ENCODE data around the gene LRRC61. TPM values are rescaled to one million over a fixed set of nuclear protein-coding genes. Genes with fewer than 3 reads are reported as not detected.

The LRRC61 gene
- total and polyA plus RNA-seq, 2 of the 13 experiments (the other 11 are each of a cell fraction or from before 2014, with no cell fraction given), result 33.0 to 34.8 TPM

DNA sequence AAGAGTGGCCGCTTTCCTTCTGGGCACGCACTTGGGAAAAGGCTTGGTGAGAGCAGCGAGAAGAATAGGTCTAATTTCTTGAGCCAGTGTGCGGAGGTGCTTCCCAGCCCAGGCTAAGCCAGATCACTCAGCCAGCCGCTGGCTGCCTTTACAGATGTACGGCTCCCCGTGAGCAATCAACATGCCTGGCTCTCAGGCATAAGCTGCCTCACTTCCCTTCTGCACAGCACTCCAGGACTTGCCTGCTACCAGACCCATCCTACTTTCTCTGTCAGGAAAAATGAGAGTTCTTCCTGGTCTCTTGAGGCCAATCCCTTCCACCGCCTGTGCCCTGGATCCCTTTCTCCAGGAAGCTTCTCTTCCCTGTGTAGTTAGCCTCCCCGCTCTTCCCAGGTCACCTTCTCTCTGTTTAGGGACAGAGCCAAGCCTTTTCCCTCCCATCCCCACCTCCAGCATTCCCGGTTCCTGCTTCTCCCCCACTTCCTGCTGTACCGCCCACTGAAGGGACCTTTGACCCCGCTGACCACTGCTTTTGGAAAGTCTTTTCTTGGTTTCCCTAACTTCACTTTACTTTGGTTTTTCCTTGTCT lies 1.3 kb downstream of the LRRC61 start (continued):
- no peak for TF ChIP-seq U2AF2 (IDR thresholded peaks at IDR 0.05; ENCODE audit: low read depth, low read length)
- TF ChIP-seq FOXK1 (CRISPR knock-in tag; IDR thresholded peaks at IDR 0.05; ENCODE audit: borderline replicate concordance, low read depth), result no peak
- no peak for TF ChIP-seq CHD4 (IDR thresholded peaks at IDR 0.05; ENCODE audit: borderline replicate concordance, low read length)
- no peak for TF ChIP-seq ZNF720 (CRISPR knock-in tag; IDR thresholded peaks at IDR 0.05)
- no peak for TF ChIP-seq GTF3A (CRISPR knock-in tag; conservative IDR thresholded peaks at IDR 0.05)
- no peak for TF ChIP-seq MYNN (CRISPR knock-in tag; IDR thresholded peaks at IDR 0.05; ENCODE audit: low read depth)
- TF ChIP-seq CCDC6 (CRISPR knock-in tag; IDR thresholded peaks at IDR 0.05), result no peak
- no peak for TF ChIP-seq MED8 (CRISPR knock-in tag; IDR thresholded peaks at IDR 0.05; ENCODE audit: insufficient replicate concordance)
- TF ChIP-seq RFXAP (CRISPR knock-in tag; IDR thresholded peaks at IDR 0.05; ENCODE audit: borderline replicate concordance), result 0 out of 2 replicates have a peak, but pooled peaks have one; percentile 24
- no peak for TF ChIP-seq ATF7 (IDR thresholded peaks at IDR 0.05)
- TF ChIP-seq ATF7 (CRISPR knock-in tag; IDR thresholded peaks at IDR 0.05), result no peak
- TF ChIP-seq ZBTB7A (CRISPR knock-in tag; IDR thresholded peaks at IDR 0.05), result peak; percentile 21; the same call in 1 of the 2 replicates
- no peak for TF ChIP-seq TOE1 (CRISPR knock-in tag; IDR thresholded peaks at IDR 0.05)
- TF ChIP-seq ZNF552 (CRISPR knock-in tag; IDR thresholded peaks at IDR 0.05; ENCODE audit: borderline replicate concordance), result no peak
- TF ChIP-seq ELF4 (CRISPR knock-in tag; IDR thresholded peaks at IDR 0.05; ENCODE audit: borderline replicate concordance), result no peak
- TF ChIP-seq MTA1 (CRISPR knock-in tag; IDR thresholded peaks at IDR 0.05; ENCODE audit: borderline replicate concordance), result no peak
- no peak for TF ChIP-seq ZNF816 (CRISPR knock-in tag; IDR thresholded peaks at IDR 0.05; ENCODE audit: borderline replicate concordance)
- TF ChIP-seq CSRNP1 (CRISPR knock-in tag; IDR thresholded peaks at IDR 0.05), result no peak
- 0 out of 2 replicates have a peak, but pooled peaks have one; percentile 47 for TF ChIP-seq FOXC1 (CRISPR knock-in tag; IDR thresholded peaks at IDR 0.05; ENCODE audit: borderline replicate concordance)
- TF ChIP-seq ZMYM2 (CRISPR knock-in tag; IDR thresholded peaks at IDR 0.05), result no peak
- no peak for TF ChIP-seq ZNF841 (CRISPR knock-in tag; IDR thresholded peaks at IDR 0.05; ENCODE audit: borderline replicate concordance)
- peak; percentile 52; the same call in 1 of the 2 replicates for TF ChIP-seq GABPB1 (CRISPR knock-in tag; IDR thresholded peaks at IDR 0.05)
- no peak for TF ChIP-seq TEAD2 (CRISPR knock-in tag; IDR thresholded peaks at IDR 0.05)
- 0 out of 2 replicates have a peak, but pooled peaks have one; percentile 70 for TF ChIP-seq ZNF296 (CRISPR knock-in tag; conservative IDR thresholded peaks at IDR 0.05)
- no peak for TF ChIP-seq BCL6 (CRISPR knock-in tag; IDR thresholded peaks at IDR 0.05)
- no peak for TF ChIP-seq IKZF4 (CRISPR knock-in tag; IDR thresholded peaks at IDR 0.05; ENCODE audit: borderline replicate concordance, low read depth, not compliant biosample characterization)
- no peak for TF ChIP-seq PAF1 (CRISPR knock-in tag; IDR thresholded peaks at IDR 0.05)
- TF ChIP-seq, protein P1, sequence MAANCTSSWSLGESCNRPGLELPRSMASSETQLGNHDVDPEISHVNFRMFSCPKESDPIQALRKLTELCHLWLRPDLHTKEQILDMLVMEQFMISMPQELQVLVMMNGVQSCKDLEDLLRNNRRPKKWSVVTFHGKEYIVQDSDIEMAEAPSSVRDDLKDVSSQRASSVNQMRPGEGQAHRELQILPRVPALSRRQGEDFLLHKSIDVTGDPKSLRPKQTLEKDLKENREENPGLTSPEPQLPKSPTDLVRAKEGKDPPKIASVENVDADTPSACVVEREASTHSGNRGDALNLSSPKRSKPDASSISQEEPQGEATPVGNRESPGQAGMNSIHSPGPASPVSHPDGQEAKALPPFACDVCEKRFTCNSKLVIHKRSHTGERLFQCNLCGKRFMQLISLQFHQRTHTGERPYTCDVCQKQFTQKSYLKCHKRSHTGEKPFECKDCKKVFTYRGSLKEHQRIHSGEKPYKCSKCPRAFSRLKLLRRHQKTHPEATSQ (CRISPR knock-in tag; IDR thresholded peaks at IDR 0.05; ENCODE audit: borderline replicate concordance), result no peak
- no peak for TF ChIP-seq ZNF530 (CRISPR knock-in tag; IDR thresholded peaks at IDR 0.05; ENCODE audit: low read depth)
- TF ChIP-seq NFKBIZ (CRISPR knock-in tag; IDR thresholded peaks at IDR 0.05), result no peak

Measured in HepG2 (cell line).